Choroid plexus epithelial cell (primary cell): ENCODE results near the gene MYCBP2.

Source experiments
- DNase-seq: peaks from one replicate; pipeline ENCODE4 v3.0.0-alpha.2; 2010; ENCODE audit warnings: low read depth
- H3K4me3 ChIP-seq: 2 replicates; pipeline ENCODE4 v1.5.1; 2011; ENCODE audit warnings: low read depth, mild to moderate bottlenecking, control low read depth, low read length, moderate library complexity
- CTCF ChIP-seq: conservative IDR thresholded peaks from 2 replicates; pipeline ENCODE4 v1.5.1; 2011; ENCODE audit warnings: low read depth, mild to moderate bottlenecking, control low read depth, inconsistent platforms, low read length, moderate library complexity

MYCBP2 gene

DNA sequence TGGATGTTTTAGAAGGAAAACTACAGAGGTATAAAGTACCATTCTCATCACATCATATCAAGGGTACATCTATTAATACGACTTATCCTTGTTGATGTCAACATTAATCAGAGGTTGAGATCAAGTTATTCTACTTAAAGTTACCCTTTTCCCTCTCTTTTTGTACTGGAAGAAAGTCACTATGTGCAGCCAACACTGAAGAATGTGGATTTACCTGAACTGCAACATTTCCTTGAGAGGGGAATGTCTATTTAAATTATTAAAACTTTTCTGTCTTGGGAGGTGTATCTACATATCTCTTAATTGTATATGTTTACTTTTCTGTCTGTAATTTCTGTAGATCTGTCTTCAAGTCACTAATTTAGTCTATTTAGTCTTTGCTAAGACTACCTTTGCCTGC lies 297.5 kb downstream of the MYCBP2 start:
- no peak overlapping the region for H3K4me3 ChIP-seq
- no peak for DNase-seq
- no peak for TF ChIP-seq CTCF

- no peak overlapping the region for H3K4me3 ChIP-seq
- DNase-seq, result peak; percentile 53
Observed at GRCh38 chr13:77028202-77028601, 298.7 kb downstream of the MYCBP2 start.

GRCh38 chr13:77026861-77027621 lies 299.9 kb downstream of the MYCBP2 start, which contains the start of gene FBXL3:
Gene FBXL3, minus strand, starts transcription at chr13:77027159. Its CDS starts 5,299 bp downstream, at chr13:77021860.
- H3K4me3 ChIP-seq, result peak within 1 kb of the TSS; percentile 85
- peak; percentile 95 for DNase-seq
- TF ChIP-seq CTCF, result no peak

More at GRCh38 chr13:77028202-77028601, 298.7 kb downstream of the MYCBP2 start:
- TF ChIP-seq CTCF, result no peak

DNA sequence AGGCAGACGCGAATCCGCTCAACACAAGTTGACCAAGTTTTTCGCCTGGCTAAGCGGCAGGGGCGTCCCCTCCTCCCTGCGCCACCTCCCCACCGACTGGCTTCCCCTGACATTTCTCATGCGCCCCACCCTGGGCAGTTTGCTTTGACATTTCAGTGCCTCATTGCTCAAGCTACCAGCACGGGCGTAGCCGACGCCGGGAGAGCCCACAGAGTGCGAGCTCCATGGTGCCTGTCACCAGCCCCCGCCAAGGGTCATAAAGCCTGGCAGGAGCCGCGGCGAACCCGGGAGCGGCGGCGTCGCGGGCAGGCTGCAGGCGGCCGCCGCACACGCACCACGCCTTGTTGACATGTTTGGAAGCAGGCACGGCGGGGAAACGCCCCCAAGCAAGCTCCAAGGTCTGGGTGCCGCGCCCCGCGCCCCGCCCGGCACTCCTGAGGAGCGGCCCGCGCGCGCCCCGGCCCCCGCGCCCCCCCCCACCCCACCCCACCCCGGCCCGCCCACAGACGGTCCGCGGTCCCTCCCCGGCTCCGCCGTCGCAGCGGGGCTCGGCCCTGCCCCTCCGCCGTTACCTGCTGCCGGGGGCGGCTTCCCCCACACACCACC lies 300.5 kb downstream of the MYCBP2 start:
- peak overlapping the region; percentile 85 for H3K4me3 ChIP-seq
- DNase-seq, result peak; percentile 65
- TF ChIP-seq CTCF, result no peak

DNA sequence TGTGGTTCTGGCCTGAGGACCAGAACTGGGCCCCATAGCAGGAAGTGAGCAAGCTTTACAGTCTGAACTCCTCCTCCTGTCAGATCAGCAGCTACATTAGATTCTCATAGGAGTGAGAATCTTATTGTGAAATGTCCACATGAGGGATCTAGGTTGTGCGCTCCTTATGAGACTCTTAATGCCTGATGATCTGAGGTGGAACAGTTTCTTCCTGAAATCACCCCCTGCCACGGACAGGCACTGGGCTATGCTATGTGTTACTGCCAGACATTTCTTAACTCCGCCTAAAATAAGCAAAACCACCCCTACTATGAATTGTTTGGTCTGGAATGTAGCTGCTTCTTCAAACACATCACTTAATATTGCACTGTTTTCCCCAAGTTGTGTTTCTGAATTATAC lies 304.6 kb downstream of the MYCBP2 start:
- no peak for TF ChIP-seq CTCF
- DNase-seq, result peak; percentile 90
- H3K4me3 ChIP-seq, result no peak overlapping the region

GRCh38 chr13:77019756-77020155 lies 307.1 kb downstream of the MYCBP2 start:
- no peak for TF ChIP-seq CTCF
- no peak for DNase-seq
- no peak overlapping the region for H3K4me3 ChIP-seq
